ENCODE data around the gene FAM9C.

GRCh38 chrX:12991575-12991974 is 52.8 kb downstream of the FAM9C start:
- TF ChIP-seq CTCF (IDR thresholded peaks at IDR 0.05) (no peak), POLR2A (IDR thresholded peaks at IDR 0.05) (no peak)

All from body of pancreas (tissue), 4 donors.